ENCODE measurements around the gene GPR135.

GPR135 gene

GRCh38 chr14:59465316-59466135, at the start of gene GPR135:
TSS of gene GPR135 (minus strand) at chr14:59465380. CDS start at chr14:59465226, 154 bp downstream.
- peak; percentile 18 to 53 for DNase-seq

GRCh38 chr14:59511916-59512575, 46.9 kb upstream of the GPR135 start:
- DNase-seq: no peak

- DNase-seq: no peak
Measured at GRCh38 chr14:59510966-59511365, 45.8 kb upstream of the GPR135 start.

- DNase-seq: no peak
Measured at GRCh38 chr14:59510001-59510400, 44.8 kb upstream of the GPR135 start.

- DNase-seq: no peak
Measured at GRCh38 chr14:59509101-59509500, 43.9 kb upstream of the GPR135 start.

GRCh38 chr14:59507752-59508103, 42.5 kb upstream of the GPR135 start:
- DNase-seq: no peak

GRCh38 chr14:59507063-59507751, 42.0 kb upstream of the GPR135 start:
- peak; percentile 34 to 44 for DNase-seq

GRCh38 chr14:59503256-59503655, 38.1 kb upstream of the GPR135 start:
- no peak for DNase-seq

GRCh38 chr14:59500732-59501131, 35.6 kb upstream of the GPR135 start:
- DNase-seq: no peak

GRCh38 chr14:59492384-59492783, 27.2 kb upstream of the GPR135 start:
- no peak for DNase-seq

GRCh38 chr14:59490756-59491155, 25.6 kb upstream of the GPR135 start:
- DNase-seq: no peak

- DNase-seq: no peak
Measured at GRCh38 chr14:59484639-59485175, 19.5 kb upstream of the GPR135 start.

- DNase-seq: peak; percentile 95
Measured at GRCh38 chr14:59483819-59484638, 18.8 kb upstream of the GPR135 start, which contains the start of the genes JKAMP and L3HYPDH. TSS of gene JKAMP (plus strand) at chr14:59484517. CDS start at chr14:59484590, 73 bp downstream. TSS of gene L3HYPDH (minus strand) at chr14:59484408. CDS start at chr14:59484316, 92 bp downstream.

GRCh38 chr14:59483363-59483762, 18.2 kb upstream of the GPR135 start:
- no peak for DNase-seq

GRCh38 chr14:59482541-59483331, 17.6 kb upstream of the GPR135 start:
- DNase-seq: no peak

GRCh38 chr14:59481871-59482540, 16.8 kb upstream of the GPR135 start:
- no peak for DNase-seq

GRCh38 chr14:59481407-59481806, 16.2 kb upstream of the GPR135 start:
- no peak for DNase-seq

- DNase-seq: no peak
Measured at GRCh38 chr14:59480166-59480565, 15.0 kb upstream of the GPR135 start.

GRCh38 chr14:59478540-59478939, 13.4 kb upstream of the GPR135 start:
- no peak for DNase-seq

- no peak for DNase-seq
Measured at GRCh38 chr14:59475709-59476108, 10.5 kb upstream of the GPR135 start.

- DNase-seq: no peak
Measured at GRCh38 chr14:59474172-59474571, 9.0 kb upstream of the GPR135 start.
